Prostate gland (tissue), 2 donors: ENCODE measurements around the gene RPTN.

Experiments used
- POLR2A ChIP-seq: fragments of 450-650 bp; IDR thresholded peaks from one replicate; pipeline ENCODE4 v1.6.1; 2016; ENCODE audit warnings: antibody characterized with exemption, mild to moderate bottlenecking
- TF ChIP-seq, protein P1 (sequence below), 4 experiments: fragments of 200-600 bp in 2 of 4; fragments of 450-650 bp in 2 of 4; sonication (generic) in 2 of 4; IDR thresholded peaks; 1 replicate in 3 of 4; 2 replicates in 1 of 4; pipeline ENCODE4 v1.5.1; 2016 to 2019; ENCODE audit warnings: antibody characterized with exemption in 4 of 4, mild to moderate bottlenecking in 2 of 4, moderate library complexity in 2 of 4

DNA sequence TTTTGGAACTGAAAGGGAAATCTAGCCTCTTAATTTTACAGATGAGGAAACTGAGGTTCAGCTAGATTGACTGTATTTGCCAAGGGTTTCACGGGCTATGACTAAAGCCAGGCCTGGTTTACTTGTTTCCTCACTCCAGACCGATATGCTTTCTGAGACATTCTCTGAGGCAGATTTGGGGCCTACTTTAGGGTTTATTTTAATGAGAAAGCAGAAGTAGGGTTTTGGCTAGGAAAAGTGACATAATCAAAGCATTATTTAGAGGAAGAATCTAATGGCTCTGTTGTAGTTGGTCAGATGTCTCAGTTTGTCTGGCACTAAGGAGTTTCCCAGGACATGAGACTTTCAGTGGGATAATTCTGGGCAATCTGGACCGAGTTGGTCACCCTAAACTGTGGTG lies 1.5 kb upstream of the RPTN start:
- TF ChIP-seq, protein P1, sequence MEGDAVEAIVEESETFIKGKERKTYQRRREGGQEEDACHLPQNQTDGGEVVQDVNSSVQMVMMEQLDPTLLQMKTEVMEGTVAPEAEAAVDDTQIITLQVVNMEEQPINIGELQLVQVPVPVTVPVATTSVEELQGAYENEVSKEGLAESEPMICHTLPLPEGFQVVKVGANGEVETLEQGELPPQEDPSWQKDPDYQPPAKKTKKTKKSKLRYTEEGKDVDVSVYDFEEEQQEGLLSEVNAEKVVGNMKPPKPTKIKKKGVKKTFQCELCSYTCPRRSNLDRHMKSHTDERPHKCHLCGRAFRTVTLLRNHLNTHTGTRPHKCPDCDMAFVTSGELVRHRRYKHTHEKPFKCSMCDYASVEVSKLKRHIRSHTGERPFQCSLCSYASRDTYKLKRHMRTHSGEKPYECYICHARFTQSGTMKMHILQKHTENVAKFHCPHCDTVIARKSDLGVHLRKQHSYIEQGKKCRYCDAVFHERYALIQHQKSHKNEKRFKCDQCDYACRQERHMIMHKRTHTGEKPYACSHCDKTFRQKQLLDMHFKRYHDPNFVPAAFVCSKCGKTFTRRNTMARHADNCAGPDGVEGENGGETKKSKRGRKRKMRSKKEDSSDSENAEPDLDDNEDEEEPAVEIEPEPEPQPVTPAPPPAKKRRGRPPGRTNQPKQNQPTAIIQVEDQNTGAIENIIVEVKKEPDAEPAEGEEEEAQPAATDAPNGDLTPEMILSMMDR (IDR thresholded peaks at IDR 0.05) = no peak
- TF ChIP-seq POLR2A = no peak
